ENCODE measurements around the gene PSMB11.

Gene PSMB11

DNA sequence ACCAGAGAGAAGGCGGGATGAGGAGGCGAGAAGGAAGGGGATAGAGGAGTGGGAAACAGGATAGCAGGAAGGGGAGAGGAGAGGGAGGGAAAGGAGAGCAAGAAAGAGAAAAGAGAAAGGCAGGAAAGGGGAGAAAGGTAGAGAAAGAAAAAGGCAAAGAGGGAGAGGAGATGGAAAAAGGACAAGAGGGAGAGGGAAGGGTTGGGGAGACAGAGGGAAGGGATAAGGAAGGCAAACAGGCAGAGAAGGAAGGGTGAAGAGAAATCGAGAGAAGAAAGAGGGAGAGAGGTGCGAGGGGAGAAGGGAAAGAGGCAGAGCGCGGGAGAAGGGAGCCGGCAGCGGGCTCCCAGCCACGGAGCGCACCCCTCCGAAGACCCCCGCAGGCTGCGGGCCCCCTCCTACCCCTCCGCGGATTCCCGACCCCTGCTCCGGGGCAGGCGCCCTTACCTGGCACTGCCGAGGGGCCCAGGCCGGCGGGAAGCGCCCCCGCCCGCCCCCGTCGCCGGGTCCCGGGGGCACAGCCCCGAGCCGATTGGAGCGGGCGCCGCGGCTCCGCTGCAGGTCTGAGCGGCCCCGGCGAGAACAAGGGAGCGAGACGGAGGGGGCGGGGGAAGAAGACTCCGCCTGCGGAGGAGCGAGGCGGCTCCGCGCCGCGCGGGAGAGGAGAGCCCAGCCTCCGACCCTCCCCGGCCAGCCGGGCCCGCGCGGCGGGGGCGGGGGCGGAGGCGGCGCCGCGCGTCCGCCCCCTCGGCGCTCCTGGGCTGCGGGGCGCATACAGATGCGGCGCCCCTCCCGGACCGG, 15.1 kb downstream of the PSMB11 start, which contains the start of gene CDH24:
CDH24 (minus strand) TSS at position 565 of the 801 bp plus-strand sequence. CDS start 1,787 bp downstream, outside the sequence.
- DNase-seq (ENCODE audit: extremely low read depth in 1 of 2, low read depth in 1 of 2), result peak; percentile 26 to 54

GRCh38 chr14:23057757-23058653, 16.0 kb downstream of the PSMB11 start:
- peak; percentile 71 to 82 for DNase-seq (ENCODE audit: extremely low read depth in 1 of 2, low read depth in 1 of 2)

DNA sequence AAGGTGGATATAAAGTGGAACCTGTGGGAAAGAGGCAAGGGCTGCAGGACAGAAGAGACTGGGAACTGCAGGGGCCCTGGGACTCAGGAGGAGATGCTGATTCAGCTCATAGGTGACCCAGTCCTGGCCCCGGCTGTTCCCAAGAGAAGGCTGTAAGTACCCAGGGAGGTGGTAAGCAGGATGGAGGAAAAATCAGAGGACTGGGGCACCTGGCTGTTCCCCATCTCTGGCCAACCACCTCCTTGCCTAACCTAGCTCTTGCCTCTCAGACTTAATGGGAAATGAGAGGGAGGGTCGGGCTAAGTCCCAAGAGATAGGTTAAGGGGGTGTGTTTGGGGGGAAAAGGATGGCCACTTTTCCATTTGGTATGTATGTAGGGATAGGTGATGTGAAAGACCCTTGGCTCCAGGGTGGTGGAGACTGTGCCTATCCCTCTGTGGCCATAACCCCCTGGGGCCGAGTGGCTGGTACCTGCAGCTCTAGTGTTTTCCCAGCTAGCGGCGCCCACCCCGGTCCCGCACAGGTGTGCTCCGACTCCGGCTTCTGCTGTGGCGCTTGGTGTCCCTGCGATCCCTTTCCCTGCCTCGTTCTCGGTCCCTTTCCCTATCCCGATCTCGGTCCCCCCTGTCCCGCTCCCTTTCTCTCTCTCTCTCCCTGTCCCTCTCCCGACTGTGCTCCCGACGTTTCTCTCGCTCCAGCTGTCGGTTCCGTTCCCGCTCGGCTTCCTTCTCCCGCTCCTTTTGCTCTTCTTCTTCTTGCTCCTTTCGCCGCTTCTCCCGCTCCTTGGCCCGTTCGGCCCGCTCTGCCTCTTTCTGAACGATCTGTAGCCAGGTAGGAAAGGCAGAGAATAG, 16.9 kb downstream of the PSMB11 start:
- DNase-seq (ENCODE audit: extremely low read depth in 1 of 2, low read depth in 1 of 2), result no peak

DNA sequence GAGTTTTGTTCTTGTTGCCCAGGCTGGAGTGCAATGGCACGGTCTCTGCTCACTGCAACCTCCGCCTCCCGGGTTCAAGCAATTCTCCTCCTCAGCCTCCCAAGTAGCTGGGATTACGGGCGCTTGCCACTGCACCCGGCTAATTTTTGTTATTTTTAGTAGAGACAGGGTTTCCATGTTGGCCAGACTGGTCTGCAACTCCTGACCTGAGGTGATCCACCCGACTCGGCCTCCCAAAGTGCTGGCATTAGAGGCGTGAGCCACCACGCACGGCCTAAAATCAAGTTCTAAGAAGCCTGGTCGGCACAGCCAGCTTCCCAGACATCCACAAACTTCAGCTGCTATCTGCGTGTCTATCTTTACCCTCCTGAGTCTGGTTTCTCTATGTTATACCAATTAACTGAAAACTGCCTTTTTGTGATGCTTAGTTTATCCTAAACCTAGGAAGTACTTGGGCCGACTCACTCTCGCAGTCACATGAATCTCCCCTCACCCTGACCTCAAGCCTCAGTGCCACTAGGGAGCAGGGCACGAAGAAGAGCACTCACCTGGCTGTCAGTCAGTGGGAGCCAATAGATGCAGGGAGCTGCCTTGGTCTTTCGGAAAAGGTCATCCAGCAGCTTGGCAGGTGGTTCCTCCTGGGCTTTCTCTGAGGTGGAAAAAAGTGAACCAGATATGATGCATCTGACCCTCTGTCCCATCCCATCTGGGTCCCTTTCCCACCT, 18.7 kb downstream of the PSMB11 start:
- DNase-seq (ENCODE audit: extremely low read depth in 1 of 2, low read depth in 1 of 2), result no peak

DNA sequence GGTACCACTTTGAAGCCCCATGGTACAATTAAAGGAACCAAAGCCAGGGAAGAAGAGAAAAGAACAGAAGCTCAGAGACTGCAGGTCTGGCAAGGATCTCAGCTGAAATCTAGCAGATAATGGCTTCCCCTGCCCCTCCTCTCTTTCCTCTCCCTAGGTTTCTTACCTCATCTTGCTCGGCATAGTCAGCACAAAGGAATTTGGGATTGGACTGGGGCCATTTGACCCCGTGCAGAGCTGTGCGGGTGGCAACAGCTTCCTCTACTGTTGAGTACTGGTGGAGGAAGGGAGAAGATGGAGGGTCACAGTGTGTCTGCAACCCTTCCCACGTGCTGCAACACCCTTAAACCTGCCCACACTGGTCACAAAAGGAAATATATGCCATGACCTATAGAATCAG, 20.0 kb downstream of the PSMB11 start:
- no peak for DNase-seq (ENCODE audit: extremely low read depth in 1 of 2, low read depth in 1 of 2)

GRCh38 chr14:23063601-23064000, 21.6 kb downstream of the PSMB11 start:
- no peak for DNase-seq (ENCODE audit: extremely low read depth in 1 of 2, low read depth in 1 of 2)

DNA sequence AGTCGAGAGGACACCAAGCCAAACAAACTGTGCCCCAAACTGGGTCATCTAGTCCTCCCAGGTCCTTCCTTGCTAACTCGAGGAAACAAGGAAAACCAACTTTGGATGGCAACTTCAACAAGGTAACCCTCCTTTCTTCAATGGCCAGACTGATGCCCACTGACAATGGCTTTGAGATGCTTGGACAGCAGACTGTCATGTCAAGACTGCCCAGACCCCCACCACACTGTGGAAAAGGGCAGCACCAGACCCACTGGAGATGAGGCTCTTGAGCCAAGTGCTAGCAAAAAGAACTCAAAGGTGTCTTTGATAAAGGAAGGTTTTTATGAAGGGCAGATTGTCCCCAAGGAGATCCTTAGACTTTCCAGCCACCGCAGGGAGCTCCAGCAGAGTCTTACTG, 24.4 kb downstream of the PSMB11 start:
- DNase-seq (ENCODE audit: extremely low read depth in 1 of 2, low read depth in 1 of 2), result no peak

GRCh38 chr14:23066855-23067744, 25.1 kb downstream of the PSMB11 start:
- no peak for DNase-seq (ENCODE audit: extremely low read depth in 1 of 2, low read depth in 1 of 2)

- DNase-seq (ENCODE audit: extremely low read depth in 1 of 2, low read depth in 1 of 2), result no peak
Measured at GRCh38 chr14:23067847-23068788, 26.1 kb downstream of the PSMB11 start.

DNA sequence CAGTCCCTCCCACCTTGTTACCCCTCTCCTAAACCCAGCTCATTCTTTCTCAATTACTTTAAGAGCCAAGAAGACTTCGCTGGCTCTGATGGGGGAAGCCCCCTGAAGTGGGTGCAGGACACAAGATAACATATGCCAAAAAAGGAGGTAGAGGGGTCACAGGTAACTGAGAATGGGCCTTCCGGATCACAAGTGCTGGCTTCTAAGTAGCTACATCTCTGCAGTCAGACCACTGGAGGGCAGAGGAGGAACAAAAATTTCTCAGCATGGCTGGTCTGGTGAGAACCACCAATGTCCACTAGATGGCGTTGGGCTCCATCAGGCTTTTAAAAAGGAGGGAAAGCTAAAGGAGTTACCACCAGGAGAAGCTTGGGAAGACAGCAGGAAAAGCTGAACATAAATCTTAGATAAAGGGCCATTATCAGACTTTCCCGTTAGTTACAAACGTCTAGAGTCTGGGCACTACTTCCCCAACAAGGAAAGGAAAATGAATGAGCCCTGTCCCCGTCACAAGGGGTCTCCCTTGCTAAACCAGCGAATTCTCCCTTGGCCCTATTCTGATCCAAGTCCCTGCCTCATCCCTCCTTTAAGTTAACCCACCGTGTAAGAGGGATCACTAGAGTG, 26.9 kb downstream of the PSMB11 start:
- peak; percentile 35 to 46 for DNase-seq (ENCODE audit: extremely low read depth in 1 of 2, low read depth in 1 of 2)

GRCh38 chr14:23069413-23069806, 27.4 kb downstream of the PSMB11 start:
- DNase-seq (ENCODE audit: extremely low read depth in 1 of 2, low read depth in 1 of 2), result no peak

DNA sequence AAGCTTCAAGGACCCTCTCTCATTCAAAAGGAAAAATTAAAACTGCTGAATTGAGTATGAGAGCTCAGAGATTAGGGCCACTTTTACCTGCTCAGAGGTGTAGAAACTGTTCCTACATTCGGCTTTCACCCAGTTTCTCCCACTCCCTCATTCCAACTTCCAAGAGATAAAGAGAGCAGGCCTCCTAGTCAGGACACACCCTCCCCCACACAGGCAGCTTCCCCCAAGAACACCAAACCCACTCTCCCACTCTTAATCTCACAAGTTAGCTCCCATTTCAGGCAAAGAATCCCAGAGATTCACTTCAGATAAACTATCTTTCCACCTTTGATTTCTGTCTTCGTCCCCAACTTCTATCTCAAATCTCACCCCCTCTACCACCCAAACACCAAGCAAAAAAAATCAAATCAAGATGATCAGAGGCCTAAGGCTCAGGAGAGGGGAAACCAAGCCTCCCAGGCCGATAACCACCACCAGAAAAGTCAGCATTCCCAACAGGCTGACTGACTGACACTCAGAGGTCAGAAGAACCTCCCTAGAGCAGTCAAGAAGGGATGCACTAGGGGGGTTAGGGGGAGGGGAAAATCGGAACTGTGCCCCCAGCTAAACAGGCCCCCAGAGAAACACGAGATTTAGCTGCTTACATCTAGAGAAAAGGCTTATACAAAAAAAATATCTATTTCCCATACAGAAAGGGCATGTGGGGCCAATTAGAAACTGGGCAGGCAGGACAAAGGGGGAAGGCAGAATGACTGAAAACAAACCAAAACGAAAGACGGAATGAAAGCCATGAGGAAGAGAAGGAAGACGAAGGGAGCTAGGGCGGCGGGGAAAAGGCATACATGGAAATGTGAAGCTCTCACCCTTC, 28.5 kb downstream of the PSMB11 start:
- DNase-seq (ENCODE audit: extremely low read depth in 1 of 2, low read depth in 1 of 2), result no peak

DNA sequence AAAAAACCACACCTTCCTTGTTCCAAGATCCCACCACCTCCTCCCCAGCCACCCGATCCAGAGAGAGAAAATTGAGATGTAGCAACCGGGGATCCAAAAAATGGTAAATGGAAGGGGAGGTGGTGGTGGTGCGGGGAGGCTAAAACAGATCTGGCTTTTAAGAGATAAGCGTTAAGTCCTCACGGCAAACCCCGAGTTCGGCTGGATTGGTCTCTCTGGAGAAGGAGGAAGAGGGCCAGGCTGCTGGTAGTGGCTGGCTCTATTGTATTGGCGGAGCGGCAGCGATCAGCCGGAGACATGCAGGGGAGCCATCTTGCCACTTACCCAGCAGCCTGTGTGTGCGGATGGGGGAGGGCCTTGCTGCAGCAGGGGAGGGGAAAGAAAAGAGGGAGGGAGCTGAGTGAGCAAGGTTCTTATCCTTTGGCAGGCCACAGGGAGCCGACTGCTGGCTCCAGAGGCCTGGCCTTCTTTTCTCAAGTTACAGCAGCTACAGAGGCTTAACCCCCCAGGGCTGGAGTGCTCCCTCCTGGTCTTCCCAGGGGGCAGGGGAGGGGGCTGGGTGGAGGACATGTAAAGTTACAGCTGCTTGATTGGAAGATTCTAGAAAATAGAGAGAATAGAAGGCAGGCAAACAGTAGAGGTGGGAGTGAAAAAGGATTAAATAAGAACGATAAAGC, 29.4 kb downstream of the PSMB11 start:
- peak; percentile 30 to 55 for DNase-seq (ENCODE audit: extremely low read depth in 1 of 2, low read depth in 1 of 2)

GRCh38 chr14:23071921-23072539, 30.0 kb downstream of the PSMB11 start:
- DNase-seq (ENCODE audit: extremely low read depth in 1 of 2, low read depth in 1 of 2), result no peak

- no peak for DNase-seq (ENCODE audit: extremely low read depth in 1 of 2, low read depth in 1 of 2)
Measured at GRCh38 chr14:23074906-23075305, 32.9 kb downstream of the PSMB11 start.

Data from activated CD8-positive, alpha-beta memory T cell treated with anti-CD3 and anti-CD28 coated beads for 1 hour (primary cell).